ENCODE measurements around the gene MYRF.

The MYRF gene

GRCh38 chr11:61783717-61784505, 31.5 kb downstream of the MYRF start:
- no peak overlapping the region for H3K4me3 ChIP-seq (ENCODE audit: low read depth, low read length)
- TF ChIP-seq CTCF (IDR thresholded peaks at IDR 0.05; ENCODE audit: insufficient read depth, low read depth, low read length, missing control alignments): no peak
- no peak for DNase-seq (ENCODE audit: low read depth)

- no peak overlapping the region for H3K4me3 ChIP-seq (ENCODE audit: low read depth, low read length)
- no peak for DNase-seq (ENCODE audit: low read depth)
- no peak for TF ChIP-seq CTCF (IDR thresholded peaks at IDR 0.05; ENCODE audit: insufficient read depth, low read depth, low read length, missing control alignments)
Measured at GRCh38 chr11:61784506-61784805, 32.0 kb downstream of the MYRF start.

- no peak for TF ChIP-seq CTCF (IDR thresholded peaks at IDR 0.05; ENCODE audit: insufficient read depth, low read depth, low read length, missing control alignments)
Measured at GRCh38 chr11:61785837-61786402, 33.5 kb downstream of the MYRF start.

GRCh38 chr11:61787928-61788491, 35.6 kb downstream of the MYRF start:
- peak; percentile 43 for TF ChIP-seq CTCF (IDR thresholded peaks at IDR 0.05; ENCODE audit: insufficient read depth, low read depth, low read length, missing control alignments)
- peak; percentile 42 for DNase-seq (ENCODE audit: low read depth)

More at GRCh38 chr11:61785837-61786402, 33.5 kb downstream of the MYRF start:
- peak; percentile 18 for DNase-seq (ENCODE audit: low read depth)
- no peak overlapping the region for H3K4me3 ChIP-seq (ENCODE audit: low read depth, low read length)

GRCh38 chr11:61791737-61792309, 39.4 kb downstream of the MYRF start:
- peak overlapping the region; percentile 97 for H3K4me3 ChIP-seq (ENCODE audit: low read depth, low read length)
- TF ChIP-seq CTCF (IDR thresholded peaks at IDR 0.05; ENCODE audit: insufficient read depth, low read depth, low read length, missing control alignments): no peak
- peak; percentile 75 for DNase-seq (ENCODE audit: low read depth)

More at GRCh38 chr11:61787928-61788491, 35.6 kb downstream of the MYRF start:
- no peak overlapping the region for H3K4me3 ChIP-seq (ENCODE audit: low read depth, low read length)

GRCh38 chr11:61792310-61793082, 40.1 kb downstream of the MYRF start, which contains the start of the genes FEN1 and TMEM258:
TSS of gene FEN1 (plus strand) at chr11:61792911. CDS start at chr11:61795362, 2,451 bp downstream.
TSS of gene TMEM258 (minus strand) at chr11:61792599. CDS start at chr11:61792558, 41 bp downstream.
- DNase-seq (ENCODE audit: low read depth): peak; percentile 95
- peak within 1 kb of the TSS; percentile 97 for H3K4me3 ChIP-seq (ENCODE audit: low read depth, low read length)
- TF ChIP-seq CTCF (IDR thresholded peaks at IDR 0.05; ENCODE audit: insufficient read depth, low read depth, low read length, missing control alignments): no peak
